Endodermal cell (in vitro differentiated cells): Measurements from ENCODE around the gene SHKBP1. TPM values are rescaled to one million over a fixed set of nuclear protein-coding genes. Genes with fewer than 3 reads are reported as not detected.

ENCODE experiments used
- DNase-seq: peaks from one replicate; pipeline ENCODE4 v3.0.0-alpha.2; 2017
- H3K27ac ChIP-seq: 2 replicates; pipeline ENCODE4 v1.5.1; 2013; ENCODE audit warnings: mild to moderate bottlenecking, low read depth, low read length, moderate library complexity
- H3K27me3 ChIP-seq: 2 replicates; pipeline ENCODE4 v1.6.1; 2013; ENCODE audit warnings: mild to moderate bottlenecking, low read length, moderate library complexity; ENCODE audit not compliant: insufficient read depth, control insufficient read depth, poor library complexity, severe bottlenecking
- H3K36me3 ChIP-seq: 2 replicates; pipeline ENCODE4 v1.7.0; 2013; ENCODE audit warnings: mild to moderate bottlenecking, low read length, moderate library complexity; ENCODE audit not compliant: control insufficient read depth, insufficient read depth
- H3K4me1 ChIP-seq: one replicate; pipeline ENCODE4 v1.7.0; 2013; ENCODE audit warnings: low read length; ENCODE audit not compliant: control insufficient read depth, insufficient read depth
- H3K4me3 ChIP-seq: 2 replicates; pipeline ENCODE4 v1.5.1; 2013; ENCODE audit warnings: mild to moderate bottlenecking, low read length, moderate library complexity
- H3K9ac ChIP-seq: 2 replicates; pipeline ENCODE4 v1.6.1; 2013; ENCODE audit warnings: mild to moderate bottlenecking, low read length, moderate library complexity; ENCODE audit not compliant: poor library complexity, severe bottlenecking; ENCODE audit errors: extremely low read depth
- H3K9me3 ChIP-seq: 2 replicates; pipeline ENCODE4 v1.6.1; 2013; ENCODE audit warnings: mild to moderate bottlenecking, low read length, moderate library complexity; ENCODE audit not compliant: control insufficient read depth
- H3K27ac Mint-ChIP-seq: 2 replicates; pipeline ENCODE4 v1.8.0; 2020; ENCODE audit warnings: mixed read lengths
- H3K27me3 Mint-ChIP-seq: 2 replicates; pipeline ENCODE4 v1.8.0; 2021; ENCODE audit warnings: mild to moderate bottlenecking, mixed read lengths; ENCODE audit not compliant: insufficient read depth
- H3K36me3 Mint-ChIP-seq: 2 replicates; pipeline ENCODE4 v1.8.0; 2020; ENCODE audit warnings: low read depth, mixed read lengths
- H3K4me1 Mint-ChIP-seq: 2 replicates; pipeline ENCODE4 v1.8.0; 2020; ENCODE audit warnings: mixed read lengths
- H3K4me3 Mint-ChIP-seq: 2 replicates; pipeline ENCODE4 v1.8.0; 2020; ENCODE audit warnings: mild to moderate bottlenecking, moderate library complexity, mixed read lengths
- H3K9me3 Mint-ChIP-seq: 2 replicates; pipeline ENCODE4 v1.8.0; 2020; ENCODE audit warnings: mild to moderate bottlenecking, mixed read lengths
- CTCF ChIP-seq: fragments of 200-600 bp; sonication (generic); conservative IDR thresholded peaks from 2 replicates; pipeline ENCODE4 v1.5.0; 2021; ENCODE audit warnings: antibody characterized with exemption, mild to moderate bottlenecking
- WGBS, 2 experiments: methylation state at CpG; one replicate each; pipeline versions ENCODE4 v1.1.5 to v1.1.7; 2013; ENCODE audit warnings: missing lambda C conversion rate in 2 of 2, mixed read lengths in 1 of 2; ENCODE audit not compliant: insufficient coverage in 1 of 2, insufficient read length in 1 of 2; 5-methylcytosine and 5-hydroxymethylcytosine counted together
- total RNA-seq, 2 donors: library from RNA; stranded (reverse); fragmentation: NEBNext Ultra II Directional in 1 of 2; extraction: Animal tissue kit (Norgen Biotek cat#: 25700) in 1 of 2; gene quantifications; 2 replicates in 1 of 2; 3 replicates in 1 of 2; pipeline ENCODE4 v1.2.1, GENCODE V29; 2021

SHKBP1 gene
- total RNA-seq, 2 donors from 2014 or later, result 110 TPM

DNA sequence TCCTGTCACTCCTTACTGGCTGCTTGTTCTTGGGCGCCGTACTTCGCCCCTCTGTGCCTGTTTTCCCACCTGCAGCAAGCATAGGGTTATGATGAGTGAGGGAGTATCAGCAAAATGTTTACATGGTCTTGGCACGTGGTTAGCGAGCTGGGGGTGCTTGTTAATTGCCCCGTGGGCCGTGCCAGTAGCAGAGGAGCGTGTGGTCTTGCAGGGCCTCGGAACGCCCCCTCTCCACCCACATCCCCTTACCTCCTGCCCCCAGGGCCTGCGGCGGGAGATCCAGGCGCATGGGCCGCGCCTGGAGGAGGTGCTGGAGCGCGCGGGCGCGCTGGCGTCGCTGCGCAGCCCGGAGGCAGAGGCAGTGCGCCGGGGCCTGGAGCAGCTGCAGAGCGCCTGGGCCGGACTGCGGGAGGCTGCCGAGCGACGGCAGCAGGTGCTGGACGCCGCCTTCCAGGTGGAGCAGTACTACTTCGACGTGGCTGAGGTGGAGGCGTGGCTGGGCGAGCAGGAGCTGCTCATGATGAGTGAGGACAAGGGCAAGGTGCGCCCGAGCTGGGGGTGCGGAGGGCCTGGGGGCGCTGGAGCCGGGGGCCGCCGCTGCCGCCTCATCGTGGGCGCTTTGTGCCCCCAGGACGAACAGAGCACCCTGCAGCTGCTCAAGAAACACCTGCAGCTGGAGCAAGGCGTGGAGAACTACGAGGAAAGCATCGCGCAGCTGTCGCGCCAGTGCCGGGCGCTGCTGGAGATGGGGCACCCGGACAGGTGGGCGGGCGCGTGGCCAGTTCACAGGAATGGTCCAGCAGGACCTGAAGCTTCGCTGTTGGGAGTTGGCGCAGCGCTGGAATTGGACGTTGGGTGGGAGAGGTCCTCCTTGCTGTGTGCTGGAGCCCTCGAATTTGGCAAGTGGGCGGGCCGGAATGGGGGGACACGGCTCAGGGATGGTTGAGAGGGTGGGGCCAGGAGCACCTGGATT, 22.5 kb upstream of the SHKBP1 start:
- H3K36me3 ChIP-seq, result no peaks in the 10 kb centered on the region

GRCh38 chr19:40555978-40556689, 20.5 kb upstream of the SHKBP1 start:
- H3K27me3 Mint-ChIP-seq, result peaks cover 88% of the 10 kb centered on the region
- H3K4me1 Mint-ChIP-seq, result no peaks in the 10 kb centered on the region
- H3K4me3 ChIP-seq, result no peak overlapping the region
- H3K9me3 ChIP-seq, result no peaks in the 10 kb centered on the region
- H3K9me3 Mint-ChIP-seq, result no peaks in the 10 kb centered on the region
- H3K4me1 ChIP-seq, result no peaks in the 10 kb centered on the region
- 83 to 87% methylated on average over 10 to 17 of the region's 17 CpGs for WGBS, 2 experiments
- H3K4me3 Mint-ChIP-seq, result no peak overlapping the region
- no peaks in the 10 kb centered on the region for H3K36me3 Mint-ChIP-seq
- peaks cover 68% of the 10 kb centered on the region for H3K27me3 ChIP-seq
- peak; percentile 45 for DNase-seq
- H3K27ac Mint-ChIP-seq, result no peak overlapping the region
- H3K9ac ChIP-seq, result no peak overlapping the region
- H3K36me3 ChIP-seq, result no peaks in the 10 kb centered on the region
- no peak overlapping the region for H3K27ac ChIP-seq
- no peak for TF ChIP-seq CTCF

More for the DNA sequence above, 22.5 kb upstream of the SHKBP1 start:
- H3K9ac ChIP-seq, result no peak overlapping the region
- Mint-ChIP-seq H3K27ac (no peak overlapping the region), H3K4me3 (peak overlapping the region; percentile 11), H3K36me3 (no peaks in the 10 kb centered on the region), H3K9me3 (no peaks in the 10 kb centered on the region), H3K27me3 (peaks cover 82% of the 10 kb centered on the region), H3K4me1 (no peaks in the 10 kb centered on the region)
- no peaks in the 10 kb centered on the region for H3K9me3 ChIP-seq
- peaks cover 62% of the 10 kb centered on the region for H3K27me3 ChIP-seq
- no peaks in the 10 kb centered on the region for H3K4me1 ChIP-seq
- 39 to 45% methylated on average over 24 to 69 of the region's 69 CpGs for WGBS, 2 experiments
- H3K27ac ChIP-seq, result no peak overlapping the region
- TF ChIP-seq CTCF, result no peak
- no peak overlapping the region for H3K4me3 ChIP-seq
- peak; percentile 86 for DNase-seq

DNA sequence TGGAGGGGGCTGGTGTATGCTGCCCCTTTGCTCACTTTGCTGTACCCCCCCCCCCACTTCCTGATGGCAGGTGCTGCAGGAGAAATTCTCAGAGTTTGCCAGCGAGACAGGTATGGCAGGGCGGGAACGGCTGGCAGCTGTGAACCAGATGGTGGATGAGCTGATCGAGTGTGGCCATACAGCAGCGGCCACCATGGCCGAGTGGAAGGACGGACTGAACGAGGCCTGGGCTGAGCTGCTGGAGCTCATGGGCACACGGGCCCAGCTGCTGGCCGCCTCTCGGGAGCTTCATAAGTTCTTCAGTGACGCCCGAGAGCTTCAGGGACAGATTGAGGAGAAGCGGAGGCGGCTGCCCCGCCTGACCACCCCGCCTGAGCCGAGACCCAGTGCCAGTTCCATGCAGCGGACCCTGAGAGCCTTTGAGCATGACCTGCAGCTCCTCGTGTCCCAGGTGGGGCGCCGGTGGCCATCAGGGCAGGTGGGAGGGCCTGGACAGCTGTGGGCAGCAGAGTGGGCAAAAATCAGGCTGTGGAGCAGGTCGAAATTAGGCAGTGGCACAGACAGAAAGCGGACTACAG, 19.6 kb upstream of the SHKBP1 start:
- H3K36me3 Mint-ChIP-seq, result no peaks in the 10 kb centered on the region
- H3K4me1 Mint-ChIP-seq, result no peaks in the 10 kb centered on the region
- Histone ChIP-seq H3K27ac (no peak overlapping the region), H3K9me3 (no peaks in the 10 kb centered on the region), H3K36me3 (no peaks in the 10 kb centered on the region), H3K27me3 (peaks cover 68% of the 10 kb centered on the region), H3K4me3 (no peak overlapping the region), H3K4me1 (no peaks in the 10 kb centered on the region), H3K9ac (no peak overlapping the region)
- H3K27me3 Mint-ChIP-seq, result peaks cover 91% of the 10 kb centered on the region
- DNase-seq, result peak; percentile 40
- TF ChIP-seq CTCF, result no peak
- no peak overlapping the region for H3K27ac Mint-ChIP-seq
- 85 to 88% methylated on average over 19 to 24 of the region's 24 CpGs for WGBS, 2 experiments
- no peak overlapping the region for H3K4me3 Mint-ChIP-seq
- no peaks in the 10 kb centered on the region for H3K9me3 Mint-ChIP-seq
